HG03378 (cell line): ENCODE results near the gene CCZ1.
"Not testable (repeated sequence)": the region's sequence is repeated elsewhere in the genome, so short reads cannot be mapped to it uniquely, and the experiment has no call there.

Source experiments
- ATAC-seq: cut with Tn5 transposase; IDR thresholded peaks from one replicate; pipeline ENCODE4 v1.9.1; 2021; ENCODE audit warnings: mild to moderate bottlenecking, moderate library complexity; ENCODE audit not compliant: unreplicated experiment

Gene CCZ1

GRCh38 chr7:5904726-5905125 is 6.2 kb downstream of the CCZ1 start:
- ATAC-seq, result not testable (repeated sequence)

- not testable (repeated sequence) for ATAC-seq
Measured at GRCh38 chr7:5908835-5909234, 10.3 kb downstream of the CCZ1 start.

GRCh38 chr7:5916529-5916928 is 18.0 kb downstream of the CCZ1 start:
- ATAC-seq, result not testable (repeated sequence)

GRCh38 chr7:5924180-5924579 is 25.6 kb downstream of the CCZ1 start:
- not testable (repeated sequence) for ATAC-seq

- ATAC-seq, result not testable (repeated sequence)
Measured at GRCh38 chr7:5924630-5925029, 26.1 kb downstream of the CCZ1 start.

- ATAC-seq, result not testable (repeated sequence)
Measured at GRCh38 chr7:5926263-5926870, 27.8 kb downstream of the CCZ1 start.

- not testable (repeated sequence) for ATAC-seq
Measured at GRCh38 chr7:5930290-5930689, 31.8 kb downstream of the CCZ1 start.

- ATAC-seq, result not testable (repeated sequence)
Measured at GRCh38 chr7:5931250-5931649, 32.7 kb downstream of the CCZ1 start.

GRCh38 chr7:5931905-5932644 is 33.5 kb downstream of the CCZ1 start:
- not testable (repeated sequence) for ATAC-seq

GRCh38 chr7:5934945-5935450 is 36.5 kb downstream of the CCZ1 start:
- ATAC-seq, result not testable (repeated sequence)

GRCh38 chr7:5963205-5963604 is 64.7 kb downstream of the CCZ1 start:
- not testable (repeated sequence) for ATAC-seq

GRCh38 chr7:5963810-5964209 is 65.3 kb downstream of the CCZ1 start:
- not testable (repeated sequence) for ATAC-seq

- ATAC-seq, result not testable (repeated sequence)
Measured at GRCh38 chr7:5970347-5970911, 71.9 kb downstream of the CCZ1 start, which contains the start of gene RSPH10B. Gene RSPH10B (minus strand): TSS chr7:5970689. CDS start chr7:5967116, 3,573 bp downstream.

GRCh38 chr7:5973580-5973979 is 75.0 kb downstream of the CCZ1 start:
- not testable (repeated sequence) for ATAC-seq
